GM23248 (cell line): Measurements from ENCODE around the gene CPNE7. TPM values are rescaled to one million over a fixed set of nuclear protein-coding genes. Genes with fewer than 3 reads are reported as not detected.
A peak's percentile ranks its signal among the peaks of the same experiment; 100 is the strongest.

ENCODE experiments used
- DNase-seq: peaks from one replicate; pipeline ENCODE4 v3.0.0-alpha.2; 2015
- H2AFZ ChIP-seq: fragments of 200-600 bp; sonication (generic); 2 replicates; pipeline ENCODE4 v1.6.1; 2016; ENCODE audit warnings: antibody characterized with exemption
- H3F3A ChIP-seq: fragments of 200-600 bp; sonication (generic); 2 replicates; pipeline ENCODE4 v1.6.1; 2016; ENCODE audit warnings: mild to moderate bottlenecking, antibody characterized with exemption, mixed run types; ENCODE audit not compliant: insufficient read depth
- H3K27ac ChIP-seq: fragments of 200-600 bp; sonication (generic); 2 replicates; pipeline ENCODE4 v1.5.1; 2016; ENCODE audit warnings: mild to moderate bottlenecking
- H3K27me3 ChIP-seq: fragments of 200-600 bp; sonication (generic); replicated peaks from 2 replicates; pipeline ENCODE4 v1.6.1; 2016; ENCODE audit warnings: mild to moderate bottlenecking; ENCODE audit not compliant: insufficient read depth
- H3K36me3 ChIP-seq: fragments of 200-600 bp; sonication (generic); 2 replicates; pipeline ENCODE4 v1.6.1; 2016; ENCODE audit warnings: low read depth, mild to moderate bottlenecking
- H3K4me1 ChIP-seq: fragments of 200-600 bp; sonication (generic); 2 replicates; pipeline ENCODE4 v1.6.1; 2016; ENCODE audit warnings: mild to moderate bottlenecking; ENCODE audit not compliant: insufficient read depth
- H3K4me2 ChIP-seq: fragments of 200-600 bp; sonication (generic); one replicate; pipeline ENCODE4 v1.6.1; 2016; ENCODE audit warnings: mild to moderate bottlenecking; ENCODE audit not compliant: unreplicated experiment
- H3K4me3 ChIP-seq: fragments of 200-600 bp; sonication (generic); 2 replicates; pipeline ENCODE4 v1.5.1; 2016; ENCODE audit warnings: mild to moderate bottlenecking
- H3K79me2 ChIP-seq: fragments of 200-600 bp; sonication (generic); 2 replicates; pipeline ENCODE4 v1.6.1; 2016; ENCODE audit warnings: mild to moderate bottlenecking; ENCODE audit not compliant: insufficient read depth
- H3K9ac ChIP-seq: fragments of 200-600 bp; sonication (generic); 2 replicates; pipeline ENCODE4 v1.6.1; 2016; ENCODE audit warnings: mild to moderate bottlenecking
- H3K9me2 ChIP-seq: fragments of 200-600 bp; sonication (generic); 2 replicates; pipeline ENCODE4 v1.6.1; 2016; ENCODE audit warnings: mixed run types, mild to moderate bottlenecking, moderate library complexity; ENCODE audit not compliant: insufficient read depth
- H3K9me3 ChIP-seq: fragments of 200-600 bp; sonication (generic); one replicate; pipeline ENCODE4 v1.6.1; 2017; ENCODE audit warnings: low read depth
- H4K20me1 ChIP-seq: fragments of 200-600 bp; sonication (generic); 2 replicates; pipeline ENCODE4 v1.6.0; 2016; ENCODE audit not compliant: insufficient read depth
- EZH2 ChIP-seq: fragments of 200-600 bp; sonication (generic); IDR thresholded peaks from 2 replicates; pipeline ENCODE4 v1.6.1; 2018; ENCODE audit warnings: antibody characterized with exemption, mild to moderate bottlenecking; ENCODE audit not compliant: insufficient read depth, poor library complexity, severe bottlenecking
- EZH2phosphoT487 ChIP-seq: fragments of 200-600 bp; sonication (generic); IDR thresholded peaks from 2 replicates; pipeline ENCODE4 v1.6.1; 2018; ENCODE audit warnings: antibody characterized with exemption, moderate library complexity, mild to moderate bottlenecking, low read depth; ENCODE audit not compliant: insufficient read depth
- WGBS, 2 experiments: methylation state at CpG; one replicate each; pipeline ENCODE4 v1.1.6; 2015 to 2017; ENCODE audit warnings: low lambda C conversion rate in 2 of 2, low coverage in 1 of 2; ENCODE audit errors: missing lambda C conversion rate in 2 of 2; 5-methylcytosine and 5-hydroxymethylcytosine counted together
- in situ Hi-C: fragments of 300-500 bp; cut with MboI; formaldehyde crosslinking; loops from 2 replicates; pipeline ENCODE4 v1.15.0; 2020
- polyA plus RNA-seq: library from polyadenylated mRNA; unstranded; fragments of >200 nt; fragmentation: Nextera tagmentation; extraction: Ambion mirVana; gene quantifications from 2 replicates; pipeline ENCODE4 v1.2.1, GENCODE V29; 2016
- total RNA-seq: library from RNA; depleted of rRNA; stranded (reverse); fragments of >200 nt; shearing (Covaris generic); gene quantifications from 2 replicates; pipeline ENCODE4 v1.2.3, GENCODE V29; 2014

Gene CPNE7
- total and polyA plus RNA-seq, 2 experiments from 2014 or later, result 5.3 to 10.1 TPM

DNA sequence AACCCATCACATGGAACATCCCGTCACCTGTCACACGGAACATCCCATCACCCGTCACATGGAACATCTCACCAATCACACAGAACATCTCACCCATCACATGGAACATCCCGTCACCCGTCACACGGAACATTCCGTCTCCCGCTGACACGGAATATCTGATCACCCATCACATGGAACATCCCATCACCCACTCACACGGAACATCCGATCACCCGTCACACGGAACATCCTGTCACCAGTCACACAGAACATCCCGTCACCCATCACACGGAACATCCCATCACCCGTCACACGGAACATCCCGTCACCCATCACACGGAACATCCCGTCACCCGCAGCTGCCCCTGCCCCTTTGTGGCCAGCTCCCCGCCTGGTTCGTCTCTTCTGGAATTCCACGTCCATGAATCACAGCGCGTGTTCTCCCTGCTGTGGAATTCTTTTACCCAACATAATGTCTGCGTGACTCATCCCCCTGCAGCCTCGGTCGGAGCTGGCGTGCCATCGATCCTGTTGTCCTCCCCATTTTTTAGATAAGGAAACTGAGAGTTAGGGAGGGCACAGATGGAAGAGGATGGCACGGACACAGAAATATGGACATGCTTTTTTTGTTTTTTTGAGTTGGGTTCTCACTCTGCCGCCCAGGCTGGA, 5.6 kb downstream of the CPNE7 start:
- H3K27me3 ChIP-seq, result no peaks in the 10 kb centered on the region
- H3K27ac ChIP-seq, result peak overlapping the region; percentile 75
- no peaks in the 10 kb centered on the region for H4K20me1 ChIP-seq
- H3K4me1 ChIP-seq, result peaks cover 16% of the 10 kb centered on the region
- H3K9ac ChIP-seq, result no peak overlapping the region
- H3K9me3 ChIP-seq, result no peaks in the 10 kb centered on the region
- H3K4me3 ChIP-seq, result no peak overlapping the region
- 51 to 55% methylated on average over 28 to 33 of the region's 33 CpGs for WGBS, 2 experiments
- no peaks in the 10 kb centered on the region for H3K9me2 ChIP-seq
- in situ Hi-C loops, result no loop called here
- H3K4me2 ChIP-seq, result no peak overlapping the region
- H3K36me3 ChIP-seq, result no peaks in the 10 kb centered on the region
- no peak overlapping the region for H2AFZ ChIP-seq
- peak; percentile 99 for DNase-seq
- H3K79me2 ChIP-seq, result no peaks in the 10 kb centered on the region
- H3F3A ChIP-seq, result peaks cover 16% of the 10 kb centered on the region
- TF ChIP-seq EZH2phosphoT487, result no peak
- TF ChIP-seq EZH2, result no peak

DNA sequence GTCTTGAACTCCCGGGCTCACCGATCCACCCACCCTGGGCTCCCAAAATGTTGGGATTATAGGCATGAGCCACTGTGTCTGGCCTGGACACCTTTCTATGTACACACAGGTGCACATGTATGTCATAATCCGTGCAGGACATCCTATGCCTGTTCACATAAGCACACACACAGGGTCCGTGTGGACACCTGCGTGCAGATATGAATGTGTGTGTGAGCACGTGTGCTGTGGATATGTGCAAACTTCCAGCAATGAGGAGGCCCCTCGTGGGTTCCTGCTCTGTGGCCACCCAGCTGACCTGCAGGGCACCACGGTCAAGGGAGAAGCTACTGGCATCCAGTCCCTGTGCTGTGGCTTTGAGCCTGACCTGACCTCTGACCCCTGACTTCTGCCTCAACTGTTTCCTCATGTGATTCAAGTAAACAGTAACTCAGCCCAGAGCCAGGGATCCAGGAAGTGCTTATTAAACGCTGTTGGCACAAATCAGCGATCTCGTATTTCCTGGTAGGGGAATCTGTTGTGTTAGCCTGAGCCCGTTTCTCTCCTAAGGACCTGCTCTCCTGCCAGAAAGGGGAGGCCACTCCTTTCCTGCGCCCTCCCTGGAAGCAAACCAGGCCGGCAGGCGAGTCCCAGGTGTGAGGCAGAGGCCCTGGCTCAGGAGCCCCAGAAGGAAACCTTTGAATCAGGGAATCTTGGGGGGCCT, 6.5 kb downstream of the CPNE7 start:
- Histone ChIP-seq H3K4me1 (peaks cover 16% of the 10 kb centered on the region), H4K20me1 (no peaks in the 10 kb centered on the region), H3K27ac (peak overlapping the region; percentile 75), H3K4me2 (peak overlapping the region; percentile 30), H3K9me3 (no peaks in the 10 kb centered on the region), H3K36me3 (no peaks in the 10 kb centered on the region), H3F3A (peaks cover 16% of the 10 kb centered on the region), H3K9me2 (no peaks in the 10 kb centered on the region), H3K27me3 (no peaks in the 10 kb centered on the region), H2AFZ (peak overlapping the region; percentile 45), H3K9ac (peak overlapping the region; percentile 46; the same call in 1 of the 2 replicates), H3K79me2 (no peaks in the 10 kb centered on the region), H3K4me3 (no peak overlapping the region)
- 58 to 62% methylated on average over 15 of the region's 15 CpGs for WGBS, 2 experiments
- TF ChIP-seq EZH2phosphoT487 (no peak), EZH2 (no peak)
- in situ Hi-C loops, result no loop called here
- DNase-seq, result peak; percentile 63

DNA sequence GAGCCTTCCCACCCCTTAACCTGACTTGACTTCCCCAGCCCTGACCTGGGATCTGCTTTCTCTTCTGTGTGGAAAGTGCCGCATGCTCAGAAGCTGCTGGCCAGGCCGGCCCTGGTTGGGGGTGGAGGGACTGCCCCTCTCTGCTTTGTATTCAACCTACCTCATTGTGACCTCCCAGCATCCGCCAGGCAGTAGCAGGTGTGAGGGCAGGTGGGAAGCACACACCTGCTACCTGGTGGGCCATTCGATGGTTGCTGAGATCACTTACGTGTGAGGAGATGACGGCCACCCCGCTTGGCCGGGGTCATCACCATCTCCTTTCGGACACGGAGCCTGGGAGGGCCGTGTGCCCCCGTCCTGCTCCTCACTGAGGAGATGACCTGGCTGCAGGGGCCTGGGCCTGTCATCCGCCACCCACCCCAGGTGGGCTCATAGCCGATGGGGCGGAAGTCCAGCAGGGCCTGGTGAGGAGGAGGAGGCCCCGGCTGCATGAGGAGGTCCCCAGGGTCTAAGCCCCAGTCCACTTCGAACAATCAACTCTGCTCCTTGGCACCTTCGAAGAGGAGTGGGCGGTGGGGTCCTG, 7.1 kb downstream of the CPNE7 start:
- no peak for TF ChIP-seq EZH2
- no peak for TF ChIP-seq EZH2phosphoT487
- in situ Hi-C loops, result no loop called here
- Histone ChIP-seq H2AFZ (peak overlapping the region; percentile 45; the same call in 1 of the 2 replicates), H3F3A (peaks cover 16% of the 10 kb centered on the region), H3K9me2 (no peaks in the 10 kb centered on the region), H3K9me3 (no peaks in the 10 kb centered on the region), H3K9ac (peak overlapping the region; percentile 46; the same call in 1 of the 2 replicates), H3K4me2 (peak overlapping the region; percentile 30), H3K4me1 (peaks cover 16% of the 10 kb centered on the region), H4K20me1 (no peaks in the 10 kb centered on the region), H3K27me3 (no peaks in the 10 kb centered on the region), H3K36me3 (no peaks in the 10 kb centered on the region), H3K27ac (no peak overlapping the region), H3K79me2 (no peaks in the 10 kb centered on the region), H3K4me3 (no peak overlapping the region)
- 87 to 89% methylated on average over 19 of the region's 19 CpGs for WGBS, 2 experiments
- no peak for DNase-seq

DNA sequence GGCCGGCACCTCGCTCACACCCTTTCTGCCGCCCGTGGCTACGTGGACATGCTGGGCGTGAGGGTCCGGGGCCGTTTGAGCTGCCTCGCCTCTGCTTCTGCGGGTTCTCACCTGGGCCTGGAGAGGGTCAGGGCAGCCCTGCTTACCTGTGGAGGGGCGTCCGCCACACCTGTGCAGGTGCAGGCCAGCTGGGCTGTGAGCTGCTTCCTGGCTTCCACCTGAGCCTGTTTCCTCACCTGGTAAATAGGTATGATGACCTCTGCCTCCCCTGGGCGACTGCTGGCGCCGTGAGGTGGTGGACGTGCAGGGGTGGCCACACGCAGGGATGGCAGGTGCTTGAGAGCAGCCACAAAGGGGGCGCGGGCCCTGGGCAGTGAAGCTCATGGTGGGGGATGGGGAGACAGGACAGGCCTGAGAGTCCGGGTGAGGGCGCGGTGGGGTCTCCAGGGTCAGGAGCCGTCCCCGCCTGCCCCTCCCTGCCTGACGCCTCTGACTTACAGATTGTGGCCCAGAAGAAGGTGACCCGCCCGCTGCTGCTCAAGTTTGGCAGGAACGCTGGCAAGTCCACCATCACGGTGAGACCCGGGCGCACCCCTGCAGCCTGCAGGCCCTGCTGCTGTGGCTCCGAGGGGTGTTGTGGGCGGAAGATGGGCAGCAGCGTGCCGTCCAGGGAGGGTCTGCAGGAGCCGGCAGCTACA, 7.8 kb downstream of the CPNE7 start:
- Histone ChIP-seq H3K4me3 (no peak overlapping the region), H4K20me1 (no peaks in the 10 kb centered on the region), H3K9me3 (no peaks in the 10 kb centered on the region), H3K4me2 (no peak overlapping the region), H3F3A (peaks cover 16% of the 10 kb centered on the region), H3K36me3 (no peaks in the 10 kb centered on the region), H2AFZ (no peak overlapping the region), H3K4me1 (peaks cover 16% of the 10 kb centered on the region), H3K9ac (no peak overlapping the region), H3K27me3 (no peaks in the 10 kb centered on the region), H3K79me2 (no peaks in the 10 kb centered on the region), H3K27ac (no peak overlapping the region), H3K9me2 (no peaks in the 10 kb centered on the region)
- in situ Hi-C loops, result no loop called here
- no peak for TF ChIP-seq EZH2
- no peak for TF ChIP-seq EZH2phosphoT487
- 84 to 89% methylated on average over 28 to 36 of the region's 36 CpGs for WGBS, 2 experiments
- DNase-seq, result no peak
